ENCODE data around the gene COL4A2. TPM values are rescaled to one million over a fixed set of nuclear protein-coding genes. Genes with fewer than 3 reads are reported as not detected.

COL4A2 gene
- total and polyA plus RNA-seq, 2 experiments from 2014 or later, result 146 to 455 TPM

DNA sequence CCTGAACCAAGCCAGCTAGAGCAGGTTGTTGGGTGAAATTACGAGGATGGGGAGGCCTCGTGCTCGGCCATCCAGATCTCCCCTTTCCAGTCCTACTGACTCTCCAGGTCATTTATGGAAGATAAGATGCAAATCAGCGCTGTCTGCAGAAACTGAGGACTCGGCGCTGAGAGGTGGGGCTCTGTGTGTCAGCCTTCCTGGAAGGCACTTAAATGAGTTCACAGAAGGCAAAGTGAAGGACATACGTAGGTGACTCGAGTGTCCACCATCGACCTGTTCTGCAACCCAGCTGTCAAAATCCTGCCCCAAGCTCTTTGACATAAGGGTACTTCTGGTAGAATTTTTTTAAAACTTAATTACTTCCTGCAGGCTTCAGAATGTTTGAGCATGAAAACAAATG lies 168.0 kb downstream of the COL4A2 start:
- no peaks in the 10 kb centered on the region for H3K79me2 ChIP-seq (ENCODE audit: insufficient read depth)
- no peaks in the 10 kb centered on the region for H3F3A ChIP-seq (ENCODE audit: insufficient read depth)
- peaks cover 9% of the 10 kb centered on the region; the same call in 1 of the 2 replicates for H3K36me3 ChIP-seq (ENCODE audit: low read depth)
- H3K9me3 ChIP-seq (ENCODE audit: low read depth), result no peaks in the 10 kb centered on the region
- WGBS, 2 experiments (ENCODE audit: low coverage in 1 of 2, low lambda C conversion rate in 2 of 2, missing lambda C conversion rate in 2 of 2), result 90 to 93% methylated on average over 9 of the region's 9 CpGs
- no peaks in the 10 kb centered on the region for H3K27me3 ChIP-seq (replicated peaks; ENCODE audit: insufficient read depth)
- no peaks in the 10 kb centered on the region for H4K20me1 ChIP-seq (ENCODE audit: insufficient read depth)
- in situ Hi-C loops (cut with MboI), result no loop called here
- H3K9me2 ChIP-seq (ENCODE audit: insufficient read depth), result no peaks in the 10 kb centered on the region
- H3K9ac ChIP-seq, result no peak overlapping the region
- TF ChIP-seq EZH2 (IDR thresholded peaks at IDR 0.05; ENCODE audit: insufficient read depth, poor library complexity, severe bottlenecking), result no peak
- no peak overlapping the region for H3K4me3 ChIP-seq
- H2AFZ ChIP-seq, result no peak overlapping the region
- no peak overlapping the region for H3K27ac ChIP-seq
- no peaks in the 10 kb centered on the region for H3K4me1 ChIP-seq (ENCODE audit: insufficient read depth)
- DNase-seq, result no peak
- no peak overlapping the region for H3K4me2 ChIP-seq (ENCODE audit: unreplicated experiment)

DNA sequence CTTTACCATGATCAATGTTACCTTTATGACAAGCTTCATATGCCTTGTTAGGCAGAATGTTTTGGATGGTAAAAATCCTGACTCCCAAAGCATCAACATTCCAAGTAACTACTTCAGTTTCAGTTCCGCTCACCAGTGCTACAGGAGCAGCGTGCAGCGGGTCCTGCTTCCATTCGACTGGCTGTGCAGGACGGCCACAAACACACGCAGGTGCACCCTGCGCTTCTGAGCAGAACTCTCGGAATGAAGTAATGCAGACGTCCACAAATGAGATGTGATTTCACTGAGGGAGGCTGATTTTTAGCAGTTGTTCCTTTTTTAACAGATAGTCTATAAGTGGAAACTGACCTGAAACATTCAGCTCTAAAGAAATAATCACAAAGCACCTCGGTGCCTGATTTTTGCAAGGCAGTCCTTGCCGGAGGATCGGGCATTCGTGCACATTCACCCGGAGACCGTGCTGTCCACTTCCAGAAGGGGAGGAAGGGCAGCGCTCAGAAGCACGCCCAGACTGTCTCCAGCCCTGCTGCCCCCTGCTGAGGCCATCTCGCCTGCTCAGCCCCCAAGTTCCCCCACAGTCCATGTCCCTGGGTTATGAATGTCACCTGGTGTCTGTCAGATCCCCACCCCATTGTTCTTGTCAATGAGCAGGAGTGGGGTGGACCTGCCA lies 168.6 kb downstream of the COL4A2 start:
- 90 to 94% methylated on average over 18 of the region's 18 CpGs for WGBS, 2 experiments (ENCODE audit: low coverage in 1 of 2, low lambda C conversion rate in 2 of 2, missing lambda C conversion rate in 2 of 2)
- Histone ChIP-seq H2AFZ (no peak overlapping the region), H3F3A (ENCODE audit: insufficient read depth) (no peaks in the 10 kb centered on the region), H3K4me2 (ENCODE audit: unreplicated experiment) (no peak overlapping the region), H3K9ac (no peak overlapping the region), H3K9me2 (ENCODE audit: insufficient read depth) (no peaks in the 10 kb centered on the region), H3K27ac (no peak overlapping the region), H4K20me1 (ENCODE audit: insufficient read depth) (no peaks in the 10 kb centered on the region), H3K9me3 (ENCODE audit: low read depth) (no peaks in the 10 kb centered on the region), H3K36me3 (ENCODE audit: low read depth) (peaks cover 8% of the 10 kb centered on the region; the same call in 1 of the 2 replicates), H3K4me3 (no peak overlapping the region), H3K4me1 (ENCODE audit: insufficient read depth) (no peaks in the 10 kb centered on the region), H3K79me2 (ENCODE audit: insufficient read depth) (no peaks in the 10 kb centered on the region), H3K27me3 (replicated peaks; ENCODE audit: insufficient read depth) (no peaks in the 10 kb centered on the region)
- in situ Hi-C loops (cut with MboI), result no loop called here
- no peak for DNase-seq
- TF ChIP-seq EZH2phosphoT487 (IDR thresholded peaks at IDR 0.05; ENCODE audit: insufficient read depth, low read depth) (no peak), EZH2 (IDR thresholded peaks at IDR 0.05; ENCODE audit: insufficient read depth, poor library complexity, severe bottlenecking) (no peak)

- Histone ChIP-seq H3K27me3 (replicated peaks; ENCODE audit: insufficient read depth) (no peaks in the 10 kb centered on the region), H3K4me2 (ENCODE audit: unreplicated experiment) (no peak overlapping the region)
Observed at GRCh38 chr13:110476220-110476617, 169.1 kb downstream of the COL4A2 start.

DNA sequence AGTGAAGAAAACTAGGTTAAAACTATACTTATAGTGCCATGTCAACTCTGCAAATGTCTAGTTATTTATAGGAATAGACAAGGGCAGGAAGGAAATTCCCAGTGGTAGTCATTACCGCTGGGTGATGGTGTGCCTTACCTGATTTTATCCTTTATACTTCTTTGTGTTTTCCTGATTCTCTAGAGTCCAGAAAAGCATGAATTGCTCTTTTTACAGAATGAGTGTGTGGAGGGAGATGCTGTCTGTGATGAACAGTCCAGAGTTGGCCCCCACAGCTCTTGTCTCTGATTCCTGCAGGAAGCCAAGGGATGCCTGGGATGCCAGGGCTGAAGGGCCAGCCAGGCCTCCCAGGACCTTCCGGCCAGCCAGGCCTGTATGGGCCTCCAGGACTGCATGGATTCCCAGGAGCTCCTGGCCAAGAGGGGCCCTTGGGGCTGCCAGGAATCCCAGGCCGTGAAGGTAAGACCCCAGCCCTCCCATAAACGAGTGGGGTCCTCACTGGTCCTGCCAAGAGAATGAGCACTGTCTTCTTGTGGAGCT lies 170.7 kb downstream of the COL4A2 start:
- WGBS, 2 experiments (ENCODE audit: low coverage in 1 of 2, low lambda C conversion rate in 2 of 2, missing lambda C conversion rate in 2 of 2), result 73 to 85% methylated on average over 4 of the region's 4 CpGs
- H2AFZ ChIP-seq, result no peak overlapping the region
- H3K27me3 ChIP-seq (replicated peaks; ENCODE audit: insufficient read depth), result no peaks in the 10 kb centered on the region
- no peak overlapping the region for H3K27ac ChIP-seq
- no peak for TF ChIP-seq EZH2phosphoT487 (IDR thresholded peaks at IDR 0.05; ENCODE audit: insufficient read depth, low read depth)
- no peak for TF ChIP-seq EZH2 (IDR thresholded peaks at IDR 0.05; ENCODE audit: insufficient read depth, poor library complexity, severe bottlenecking)
- no peaks in the 10 kb centered on the region for H3K79me2 ChIP-seq (ENCODE audit: insufficient read depth)
- H3K9ac ChIP-seq, result no peak overlapping the region
- H3F3A ChIP-seq (ENCODE audit: insufficient read depth), result no peaks in the 10 kb centered on the region
- no peak for DNase-seq
- H3K4me1 ChIP-seq (ENCODE audit: insufficient read depth), result no peaks in the 10 kb centered on the region
- H3K9me2 ChIP-seq (ENCODE audit: insufficient read depth), result no peaks in the 10 kb centered on the region
- in situ Hi-C loops (cut with MboI), result no loop called here
- H3K9me3 ChIP-seq (ENCODE audit: low read depth), result no peaks in the 10 kb centered on the region
- H4K20me1 ChIP-seq (ENCODE audit: insufficient read depth), result no peaks in the 10 kb centered on the region
- H3K4me2 ChIP-seq (ENCODE audit: unreplicated experiment), result no peak overlapping the region
- no peak overlapping the region for H3K4me3 ChIP-seq
- H3K36me3 ChIP-seq (ENCODE audit: low read depth), result peaks cover 3% of the 10 kb centered on the region; the same call in 1 of the 2 replicates

More at GRCh38 chr13:110476220-110476617, 169.1 kb downstream of the COL4A2 start:
- in situ Hi-C loops (cut with MboI), result no loop called here
- Histone ChIP-seq H4K20me1 (ENCODE audit: insufficient read depth) (no peaks in the 10 kb centered on the region), H3K4me1 (ENCODE audit: insufficient read depth) (no peaks in the 10 kb centered on the region), H3K9me2 (ENCODE audit: insufficient read depth) (no peaks in the 10 kb centered on the region), H3K9ac (no peak overlapping the region), H3K36me3 (ENCODE audit: low read depth) (peaks cover 3% of the 10 kb centered on the region; the same call in 1 of the 2 replicates), H2AFZ (no peak overlapping the region), H3K27ac (no peak overlapping the region), H3K79me2 (ENCODE audit: insufficient read depth) (no peaks in the 10 kb centered on the region), H3F3A (ENCODE audit: insufficient read depth) (no peaks in the 10 kb centered on the region), H3K4me3 (no peak overlapping the region), H3K9me3 (ENCODE audit: low read depth) (no peaks in the 10 kb centered on the region)
- no peak for DNase-seq
- 87 to 93% methylated on average over 11 to 12 of the region's 12 CpGs for WGBS, 2 experiments (ENCODE audit: low coverage in 1 of 2, low lambda C conversion rate in 2 of 2, missing lambda C conversion rate in 2 of 2)
- TF ChIP-seq EZH2phosphoT487 (IDR thresholded peaks at IDR 0.05; ENCODE audit: insufficient read depth, low read depth) (no peak), EZH2 (IDR thresholded peaks at IDR 0.05; ENCODE audit: insufficient read depth, poor library complexity, severe bottlenecking) (no peak)
